ENCODE measurements around the gene CCR7. TPM values are rescaled to one million over a fixed set of nuclear protein-coding genes. Genes with fewer than 3 reads are reported as not detected.
"Not testable (repeated sequence)": the region's sequence is repeated elsewhere in the genome, so short reads cannot be mapped to it uniquely, and the experiment has no call there.

CCR7 gene
- total RNA-seq, 1 experiment from 2014 or later: 0.57 TPM

DNA sequence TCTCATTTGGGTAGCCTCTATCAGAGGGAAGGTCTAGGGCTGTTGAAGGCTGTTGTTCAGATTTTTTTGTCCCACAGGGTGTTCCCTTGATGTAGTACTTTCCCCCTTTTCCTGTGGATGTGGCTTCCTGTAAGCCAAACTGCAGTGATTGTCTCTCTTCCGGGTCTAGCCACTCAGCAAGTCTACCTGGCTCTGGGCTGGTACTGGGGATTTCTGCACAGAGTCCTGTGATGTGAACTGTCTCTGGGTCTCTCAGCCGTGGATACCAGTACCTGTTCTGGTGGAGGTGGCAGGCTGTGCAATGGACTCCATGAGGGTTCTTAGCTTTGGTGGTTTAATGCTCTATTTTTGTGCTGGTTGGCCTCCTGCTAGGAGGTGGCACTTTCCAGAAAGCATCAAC, 23.3 kb upstream of the CCR7 start (continued):
- TF ChIP-seq, protein P1, sequence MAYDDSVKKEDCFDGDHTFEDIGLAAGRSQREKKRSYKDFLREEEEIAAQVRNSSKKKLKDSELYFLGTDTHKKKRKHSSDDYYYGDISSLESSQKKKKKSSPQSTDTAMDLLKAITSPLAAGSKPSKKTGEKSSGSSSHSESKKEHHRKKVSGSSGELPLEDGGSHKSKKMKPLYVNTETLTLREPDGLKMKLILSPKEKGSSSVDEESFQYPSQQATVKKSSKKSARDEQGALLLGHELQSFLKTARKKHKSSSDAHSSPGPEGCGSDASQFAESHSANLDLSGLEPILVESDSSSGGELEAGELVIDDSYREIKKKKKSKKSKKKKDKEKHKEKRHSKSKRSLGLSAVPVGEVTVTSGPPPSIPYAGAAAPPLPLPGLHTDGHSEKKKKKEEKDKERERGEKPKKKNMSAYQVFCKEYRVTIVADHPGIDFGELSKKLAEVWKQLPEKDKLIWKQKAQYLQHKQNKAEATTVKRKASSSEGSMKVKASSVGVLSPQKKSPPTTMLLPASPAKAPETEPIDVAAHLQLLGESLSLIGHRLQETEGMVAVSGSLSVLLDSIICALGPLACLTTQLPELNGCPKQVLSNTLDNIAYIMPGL (CRISPR knock-in tag; IDR thresholded peaks at IDR 0.05): no peak
- TF ChIP-seq, protein P2, sequence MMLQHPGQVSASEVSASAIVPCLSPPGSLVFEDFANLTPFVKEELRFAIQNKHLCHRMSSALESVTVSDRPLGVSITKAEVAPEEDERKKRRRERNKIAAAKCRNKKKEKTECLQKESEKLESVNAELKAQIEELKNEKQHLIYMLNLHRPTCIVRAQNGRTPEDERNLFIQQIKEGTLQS (CRISPR knock-in tag; conservative IDR thresholded peaks at IDR 0.05): no peak

DNA sequence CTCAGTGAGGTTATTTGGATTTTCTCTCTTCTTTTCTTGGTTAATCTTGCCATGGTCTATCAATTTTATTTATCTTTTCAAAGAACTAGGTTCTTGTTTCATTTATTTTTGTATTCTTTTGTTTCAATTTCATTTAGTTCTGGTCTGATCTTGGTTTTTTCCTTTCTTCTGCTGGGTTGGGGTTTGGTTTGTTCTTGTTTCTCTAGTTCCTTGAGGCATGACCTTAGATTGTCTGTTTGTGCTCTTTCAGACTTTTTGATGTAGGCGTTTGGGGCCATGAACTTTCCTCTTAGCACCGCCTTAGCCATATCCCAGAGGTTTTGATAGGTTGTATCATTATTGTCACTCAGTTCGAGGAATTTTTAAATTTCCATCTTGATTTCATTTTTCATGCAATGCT, 21.0 kb upstream of the CCR7 start:
- H3K4me3 Mint-ChIP-seq; H3K4me1 Mint-ChIP-seq; ATAC-seq; H3K27ac Mint-ChIP-seq; DNase-seq (ENCODE audit: low spot score); CTCF ChIA-PET; H3K36me3 Mint-ChIP-seq; POLR2A ChIA-PET: not testable (repeated sequence)
- H3K9me3 Mint-ChIP-seq: peaks cover 19% of the 10 kb centered on the region
- peaks cover 23% of the 10 kb centered on the region for H3K27me3 Mint-ChIP-seq (ENCODE audit: low read depth)

DNA sequence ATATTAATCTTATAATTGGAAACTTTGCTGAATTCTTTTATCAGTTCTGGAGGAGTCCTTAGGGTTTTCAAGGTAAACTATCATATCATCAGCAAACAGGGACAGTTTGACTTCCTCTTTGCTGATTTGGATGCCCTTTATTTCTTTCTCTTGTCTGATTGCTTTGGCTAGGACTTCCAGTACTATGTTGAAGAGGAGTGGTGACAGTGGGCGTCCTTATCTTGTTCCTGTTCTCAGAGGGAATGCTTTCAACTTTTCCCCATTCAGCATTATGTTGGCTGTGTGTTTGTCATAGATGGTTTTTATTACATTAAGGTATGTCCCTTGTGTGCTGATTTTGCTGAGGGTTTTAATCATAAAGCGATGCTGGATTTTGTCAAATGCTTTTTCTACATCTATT, 19.7 kb upstream of the CCR7 start:
- CTCF ChIA-PET: not testable (repeated sequence)

DNA sequence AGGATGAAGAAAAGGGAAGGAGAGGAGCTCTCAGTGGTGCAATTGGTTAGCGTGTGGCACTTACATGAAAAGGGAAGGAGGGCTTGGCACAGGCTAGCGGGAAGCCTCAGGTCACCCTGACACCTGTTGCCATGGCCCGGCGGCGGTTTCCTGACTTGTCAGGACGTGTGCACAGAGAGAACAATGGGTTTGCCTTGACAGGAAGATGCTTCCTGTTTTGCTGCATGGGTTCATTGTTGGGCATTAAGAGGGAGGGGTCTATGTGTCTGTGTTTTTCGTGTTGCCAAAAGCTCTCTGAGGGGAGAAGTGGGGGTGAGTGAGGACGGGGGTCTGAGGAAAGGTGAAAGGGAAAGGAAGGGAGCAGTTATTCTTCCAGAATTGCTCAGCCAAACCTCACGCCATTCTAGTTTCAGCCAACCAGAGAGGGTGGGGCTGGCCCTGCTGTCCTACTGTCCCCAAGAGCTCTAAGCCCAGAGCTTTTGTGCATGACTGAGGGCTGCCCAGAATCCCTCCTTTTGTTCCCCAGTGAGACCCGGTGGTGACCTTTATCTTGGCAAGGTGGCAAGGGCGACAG, 17.1 kb upstream of the CCR7 start:
- peaks cover 19% of the 10 kb centered on the region for H3K9me3 Mint-ChIP-seq
- H3K36me3 Mint-ChIP-seq: peaks cover 8% of the 10 kb centered on the region; the same call in 1 of the 2 replicates
- DNase-seq (ENCODE audit: low spot score) (no peak), ATAC-seq (no peak; the same call in 1 of the 2 replicates)
- peaks cover 15% of the 10 kb centered on the region for H3K27me3 Mint-ChIP-seq (ENCODE audit: low read depth)
- H3K4me3 Mint-ChIP-seq: no peak overlapping the region
- H3K4me1 Mint-ChIP-seq: peaks cover 7% of the 10 kb centered on the region
- POLR2A ChIA-PET: no interaction called here
- no peak overlapping the region for H3K27ac Mint-ChIP-seq
- CTCF ChIA-PET: interaction anchor here (0.7 to 1.4 kb wide), 2 partner anchors 33 to 132 kb away, joined by 3 to 4 read pairs; no protein-coding TSS in a partner anchor
- TF ChIP-seq IRF2 (CRISPR knock-in tag; IDR thresholded peaks at IDR 0.05; ENCODE audit: borderline replicate concordance, low read depth): no peak
- TF ChIP-seq RELA (CRISPR knock-in tag; IDR thresholded peaks at IDR 0.05; ENCODE audit: borderline replicate concordance): no peak
- TF ChIP-seq, protein P3, sequence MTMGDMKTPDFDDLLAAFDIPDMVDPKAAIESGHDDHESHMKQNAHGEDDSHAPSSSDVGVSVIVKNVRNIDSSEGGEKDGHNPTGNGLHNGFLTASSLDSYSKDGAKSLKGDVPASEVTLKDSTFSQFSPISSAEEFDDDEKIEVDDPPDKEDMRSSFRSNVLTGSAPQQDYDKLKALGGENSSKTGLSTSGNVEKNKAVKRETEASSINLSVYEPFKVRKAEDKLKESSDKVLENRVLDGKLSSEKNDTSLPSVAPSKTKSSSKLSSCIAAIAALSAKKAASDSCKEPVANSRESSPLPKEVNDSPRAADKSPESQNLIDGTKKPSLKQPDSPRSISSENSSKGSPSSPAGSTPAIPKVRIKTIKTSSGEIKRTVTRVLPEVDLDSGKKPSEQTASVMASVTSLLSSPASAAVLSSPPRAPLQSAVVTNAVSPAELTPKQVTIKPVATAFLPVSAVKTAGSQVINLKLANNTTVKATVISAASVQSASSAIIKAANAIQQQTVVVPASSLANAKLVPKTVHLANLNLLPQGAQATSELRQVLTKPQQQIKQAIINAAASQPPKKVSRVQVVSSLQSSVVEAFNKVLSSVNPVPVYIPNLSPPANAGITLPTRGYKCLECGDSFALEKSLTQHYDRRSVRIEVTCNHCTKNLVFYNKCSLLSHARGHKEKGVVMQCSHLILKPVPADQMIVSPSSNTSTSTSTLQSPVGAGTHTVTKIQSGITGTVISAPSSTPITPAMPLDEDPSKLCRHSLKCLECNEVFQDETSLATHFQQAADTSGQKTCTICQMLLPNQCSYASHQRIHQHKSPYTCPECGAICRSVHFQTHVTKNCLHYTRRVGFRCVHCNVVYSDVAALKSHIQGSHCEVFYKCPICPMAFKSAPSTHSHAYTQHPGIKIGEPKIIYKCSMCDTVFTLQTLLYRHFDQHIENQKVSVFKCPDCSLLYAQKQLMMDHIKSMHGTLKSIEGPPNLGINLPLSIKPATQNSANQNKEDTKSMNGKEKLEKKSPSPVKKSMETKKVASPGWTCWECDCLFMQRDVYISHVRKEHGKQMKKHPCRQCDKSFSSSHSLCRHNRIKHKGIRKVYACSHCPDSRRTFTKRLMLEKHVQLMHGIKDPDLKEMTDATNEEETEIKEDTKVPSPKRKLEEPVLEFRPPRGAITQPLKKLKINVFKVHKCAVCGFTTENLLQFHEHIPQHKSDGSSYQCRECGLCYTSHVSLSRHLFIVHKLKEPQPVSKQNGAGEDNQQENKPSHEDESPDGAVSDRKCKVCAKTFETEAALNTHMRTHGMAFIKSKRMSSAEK (CRISPR knock-in tag; IDR thresholded peaks at IDR 0.05; ENCODE audit: borderline replicate concordance): no peak
- TF ChIP-seq, protein P4, sequence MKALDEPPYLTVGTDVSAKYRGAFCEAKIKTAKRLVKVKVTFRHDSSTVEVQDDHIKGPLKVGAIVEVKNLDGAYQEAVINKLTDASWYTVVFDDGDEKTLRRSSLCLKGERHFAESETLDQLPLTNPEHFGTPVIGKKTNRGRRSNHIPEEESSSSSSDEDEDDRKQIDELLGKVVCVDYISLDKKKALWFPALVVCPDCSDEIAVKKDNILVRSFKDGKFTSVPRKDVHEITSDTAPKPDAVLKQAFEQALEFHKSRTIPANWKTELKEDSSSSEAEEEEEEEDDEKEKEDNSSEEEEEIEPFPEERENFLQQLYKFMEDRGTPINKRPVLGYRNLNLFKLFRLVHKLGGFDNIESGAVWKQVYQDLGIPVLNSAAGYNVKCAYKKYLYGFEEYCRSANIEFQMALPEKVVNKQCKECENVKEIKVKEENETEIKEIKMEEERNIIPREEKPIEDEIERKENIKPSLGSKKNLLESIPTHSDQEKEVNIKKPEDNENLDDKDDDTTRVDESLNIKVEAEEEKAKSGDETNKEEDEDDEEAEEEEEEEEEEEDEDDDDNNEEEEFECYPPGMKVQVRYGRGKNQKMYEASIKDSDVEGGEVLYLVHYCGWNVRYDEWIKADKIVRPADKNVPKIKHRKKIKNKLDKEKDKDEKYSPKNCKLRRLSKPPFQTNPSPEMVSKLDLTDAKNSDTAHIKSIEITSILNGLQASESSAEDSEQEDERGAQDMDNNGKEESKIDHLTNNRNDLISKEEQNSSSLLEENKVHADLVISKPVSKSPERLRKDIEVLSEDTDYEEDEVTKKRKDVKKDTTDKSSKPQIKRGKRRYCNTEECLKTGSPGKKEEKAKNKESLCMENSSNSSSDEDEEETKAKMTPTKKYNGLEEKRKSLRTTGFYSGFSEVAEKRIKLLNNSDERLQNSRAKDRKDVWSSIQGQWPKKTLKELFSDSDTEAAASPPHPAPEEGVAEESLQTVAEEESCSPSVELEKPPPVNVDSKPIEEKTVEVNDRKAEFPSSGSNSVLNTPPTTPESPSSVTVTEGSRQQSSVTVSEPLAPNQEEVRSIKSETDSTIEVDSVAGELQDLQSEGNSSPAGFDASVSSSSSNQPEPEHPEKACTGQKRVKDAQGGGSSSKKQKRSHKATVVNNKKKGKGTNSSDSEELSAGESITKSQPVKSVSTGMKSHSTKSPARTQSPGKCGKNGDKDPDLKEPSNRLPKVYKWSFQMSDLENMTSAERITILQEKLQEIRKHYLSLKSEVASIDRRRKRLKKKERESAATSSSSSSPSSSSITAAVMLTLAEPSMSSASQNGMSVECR (CRISPR knock-in tag; IDR thresholded peaks at IDR 0.05; ENCODE audit: borderline replicate concordance): no peak
- no peak for TF ChIP-seq ELF4 (CRISPR knock-in tag; IDR thresholded peaks at IDR 0.05; ENCODE audit: low read depth)
- no peak for TF ChIP-seq EMX1 (CRISPR knock-in tag; IDR thresholded peaks at IDR 0.05)
- TF ChIP-seq, protein P5, sequence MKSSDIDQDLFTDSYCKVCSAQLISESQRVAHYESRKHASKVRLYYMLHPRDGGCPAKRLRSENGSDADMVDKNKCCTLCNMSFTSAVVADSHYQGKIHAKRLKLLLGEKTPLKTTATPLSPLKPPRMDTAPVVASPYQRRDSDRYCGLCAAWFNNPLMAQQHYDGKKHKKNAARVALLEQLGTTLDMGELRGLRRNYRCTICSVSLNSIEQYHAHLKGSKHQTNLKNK (CRISPR knock-in tag; IDR thresholded peaks at IDR 0.05): no peak
- no peak for TF ChIP-seq NFYB (CRISPR knock-in tag; conservative IDR thresholded peaks at IDR 0.05; ENCODE audit: low read depth)
- TF ChIP-seq, protein P6, sequence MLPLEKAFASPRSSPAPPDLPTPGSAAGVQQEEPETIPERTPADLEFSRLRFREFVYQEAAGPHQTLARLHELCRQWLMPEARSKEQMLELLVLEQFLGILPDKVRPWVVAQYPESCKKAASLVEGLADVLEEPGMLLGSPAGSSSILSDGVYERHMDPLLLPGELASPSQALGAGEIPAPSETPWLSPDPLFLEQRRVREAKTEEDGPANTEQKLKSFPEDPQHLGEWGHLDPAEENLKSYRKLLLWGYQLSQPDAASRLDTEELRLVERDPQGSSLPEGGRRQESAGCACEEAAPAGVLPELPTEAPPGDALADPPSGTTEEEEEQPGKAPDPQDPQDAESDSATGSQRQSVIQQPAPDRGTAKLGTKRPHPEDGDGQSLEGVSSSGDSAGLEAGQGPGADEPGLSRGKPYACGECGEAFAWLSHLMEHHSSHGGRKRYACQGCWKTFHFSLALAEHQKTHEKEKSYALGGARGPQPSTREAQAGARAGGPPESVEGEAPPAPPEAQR (CRISPR knock-in tag; IDR thresholded peaks at IDR 0.05): no peak
- no peak for TF ChIP-seq CBFB (CRISPR knock-in tag; IDR thresholded peaks at IDR 0.05; ENCODE audit: low read depth)
- TF ChIP-seq SP1 (CRISPR knock-in tag; conservative IDR thresholded peaks at IDR 0.05): no peak
- TF ChIP-seq GABPB1 (CRISPR knock-in tag; IDR thresholded peaks at IDR 0.05): no peak
- no peak for TF ChIP-seq NR2C2 (CRISPR knock-in tag; IDR thresholded peaks at IDR 0.05)
- no peak for TF ChIP-seq MXD4 (CRISPR knock-in tag; IDR thresholded peaks at IDR 0.05; ENCODE audit: borderline replicate concordance)

More for the DNA sequence above, 19.7 kb upstream of the CCR7 start:
- Mint-ChIP-seq H3K27me3 (ENCODE audit: low read depth) (peaks cover 17% of the 10 kb centered on the region), H3K9me3 (peaks cover 19% of the 10 kb centered on the region)
- POLR2A ChIA-PET; H3K36me3 Mint-ChIP-seq; DNase-seq (ENCODE audit: low spot score); ATAC-seq; H3K4me1 Mint-ChIP-seq; H3K27ac Mint-ChIP-seq; H3K4me3 Mint-ChIP-seq: not testable (repeated sequence)
